Endodermal cell (in vitro differentiated cells): Measurements from ENCODE around the gene SCUBE1. TPM values are rescaled to one million over a fixed set of nuclear protein-coding genes. Genes with fewer than 3 reads are reported as not detected.

ENCODE experiments used
- DNase-seq: peaks from one replicate; pipeline ENCODE4 v3.0.0-alpha.2; 2017
- H3K27ac ChIP-seq: 2 replicates; pipeline ENCODE4 v1.5.1; 2013; ENCODE audit warnings: mild to moderate bottlenecking, low read depth, low read length, moderate library complexity
- H3K27me3 ChIP-seq: 2 replicates; pipeline ENCODE4 v1.6.1; 2013; ENCODE audit warnings: mild to moderate bottlenecking, low read length, moderate library complexity; ENCODE audit not compliant: insufficient read depth, control insufficient read depth, poor library complexity, severe bottlenecking
- H3K36me3 ChIP-seq: 2 replicates; pipeline ENCODE4 v1.7.0; 2013; ENCODE audit warnings: mild to moderate bottlenecking, low read length, moderate library complexity; ENCODE audit not compliant: control insufficient read depth, insufficient read depth
- H3K4me1 ChIP-seq: one replicate; pipeline ENCODE4 v1.7.0; 2013; ENCODE audit warnings: low read length; ENCODE audit not compliant: control insufficient read depth, insufficient read depth
- H3K4me3 ChIP-seq: 2 replicates; pipeline ENCODE4 v1.5.1; 2013; ENCODE audit warnings: mild to moderate bottlenecking, low read length, moderate library complexity
- H3K9ac ChIP-seq: 2 replicates; pipeline ENCODE4 v1.6.1; 2013; ENCODE audit warnings: mild to moderate bottlenecking, low read length, moderate library complexity; ENCODE audit not compliant: poor library complexity, severe bottlenecking; ENCODE audit errors: extremely low read depth
- H3K9me3 ChIP-seq: 2 replicates; pipeline ENCODE4 v1.6.1; 2013; ENCODE audit warnings: mild to moderate bottlenecking, low read length, moderate library complexity; ENCODE audit not compliant: control insufficient read depth
- H3K27ac Mint-ChIP-seq: 2 replicates; pipeline ENCODE4 v1.8.0; 2020; ENCODE audit warnings: mixed read lengths
- H3K27me3 Mint-ChIP-seq: 2 replicates; pipeline ENCODE4 v1.8.0; 2021; ENCODE audit warnings: mild to moderate bottlenecking, mixed read lengths; ENCODE audit not compliant: insufficient read depth
- H3K36me3 Mint-ChIP-seq: 2 replicates; pipeline ENCODE4 v1.8.0; 2020; ENCODE audit warnings: low read depth, mixed read lengths
- H3K4me1 Mint-ChIP-seq: 2 replicates; pipeline ENCODE4 v1.8.0; 2020; ENCODE audit warnings: mixed read lengths
- H3K4me3 Mint-ChIP-seq: 2 replicates; pipeline ENCODE4 v1.8.0; 2020; ENCODE audit warnings: mild to moderate bottlenecking, moderate library complexity, mixed read lengths
- H3K9me3 Mint-ChIP-seq: 2 replicates; pipeline ENCODE4 v1.8.0; 2020; ENCODE audit warnings: mild to moderate bottlenecking, mixed read lengths
- CTCF ChIP-seq: fragments of 200-600 bp; sonication (generic); conservative IDR thresholded peaks from 2 replicates; pipeline ENCODE4 v1.5.0; 2021; ENCODE audit warnings: antibody characterized with exemption, mild to moderate bottlenecking
- WGBS, 2 experiments: methylation state at CpG; one replicate each; pipeline versions ENCODE4 v1.1.5 to v1.1.7; 2013; ENCODE audit warnings: missing lambda C conversion rate in 2 of 2, mixed read lengths in 1 of 2; ENCODE audit not compliant: insufficient coverage in 1 of 2, insufficient read length in 1 of 2; 5-methylcytosine and 5-hydroxymethylcytosine counted together
- total RNA-seq, 2 donors: library from RNA; stranded (reverse); fragmentation: NEBNext Ultra II Directional in 1 of 2; extraction: Animal tissue kit (Norgen Biotek cat#: 25700) in 1 of 2; gene quantifications; 2 replicates in 1 of 2; 3 replicates in 1 of 2; pipeline ENCODE4 v1.2.1, GENCODE V29; 2021

The SCUBE1 gene
- total RNA-seq, 2 donors from 2014 or later: 0.13 to 0.95 TPM

GRCh38 chr22:43313890-43314474 lies 29.2 kb downstream of the SCUBE1 start:
- Histone ChIP-seq H3K9me3 (no peaks in the 10 kb centered on the region), H3K36me3 (no peaks in the 10 kb centered on the region), H3K27ac (no peak overlapping the region), H3K27me3 (no peaks in the 10 kb centered on the region), H3K4me3 (no peak overlapping the region), H3K4me1 (peaks cover 22% of the 10 kb centered on the region), H3K9ac (no peak overlapping the region)
- DNase-seq: no peak
- peaks cover 52% of the 10 kb centered on the region for H3K27me3 Mint-ChIP-seq
- H3K9me3 Mint-ChIP-seq: no peaks in the 10 kb centered on the region
- WGBS, 2 experiments: 86 to 90% methylated on average over 5 to 7 of the region's 7 CpGs
- peaks cover 26% of the 10 kb centered on the region for H3K4me1 Mint-ChIP-seq
- H3K4me3 Mint-ChIP-seq: no peak overlapping the region
- no peaks in the 10 kb centered on the region for H3K36me3 Mint-ChIP-seq
- no peak for TF ChIP-seq CTCF
- H3K27ac Mint-ChIP-seq: peak overlapping the region; percentile 19

- Histone ChIP-seq H3K9ac (no peak overlapping the region), H3K27ac (no peak overlapping the region), H3K27me3 (no peaks in the 10 kb centered on the region), H3K36me3 (no peaks in the 10 kb centered on the region), H3K4me3 (no peak overlapping the region), H3K4me1 (peaks cover 22% of the 10 kb centered on the region), H3K9me3 (no peaks in the 10 kb centered on the region)
- 90 to 93% methylated on average over 5 to 6 of the region's 6 CpGs for WGBS, 2 experiments
- Mint-ChIP-seq H3K36me3 (no peaks in the 10 kb centered on the region), H3K9me3 (no peaks in the 10 kb centered on the region), H3K4me1 (peaks cover 26% of the 10 kb centered on the region), H3K27ac (no peak overlapping the region), H3K27me3 (peaks cover 46% of the 10 kb centered on the region), H3K4me3 (no peak overlapping the region)
- DNase-seq: no peak
- no peak for TF ChIP-seq CTCF
Observed at GRCh38 chr22:43313244-43313889, 29.8 kb downstream of the SCUBE1 start.

GRCh38 chr22:43312608-43313007 lies 30.6 kb downstream of the SCUBE1 start:
- WGBS, 2 experiments: 89 to 95% methylated on average over 6 to 10 of the region's 10 CpGs
- DNase-seq: no peak
- Histone ChIP-seq H3K4me1 (peaks cover 22% of the 10 kb centered on the region), H3K27ac (no peak overlapping the region), H3K4me3 (no peak overlapping the region), H3K9me3 (no peaks in the 10 kb centered on the region), H3K27me3 (no peaks in the 10 kb centered on the region), H3K36me3 (no peaks in the 10 kb centered on the region), H3K9ac (no peak overlapping the region)
- Mint-ChIP-seq H3K4me3 (no peak overlapping the region), H3K36me3 (no peaks in the 10 kb centered on the region), H3K27ac (no peak overlapping the region), H3K27me3 (peaks cover 40% of the 10 kb centered on the region), H3K4me1 (peaks cover 26% of the 10 kb centered on the region), H3K9me3 (no peaks in the 10 kb centered on the region)
- TF ChIP-seq CTCF: no peak
